ENCODE measurements around the gene MCEE.

The MCEE gene

DNA sequence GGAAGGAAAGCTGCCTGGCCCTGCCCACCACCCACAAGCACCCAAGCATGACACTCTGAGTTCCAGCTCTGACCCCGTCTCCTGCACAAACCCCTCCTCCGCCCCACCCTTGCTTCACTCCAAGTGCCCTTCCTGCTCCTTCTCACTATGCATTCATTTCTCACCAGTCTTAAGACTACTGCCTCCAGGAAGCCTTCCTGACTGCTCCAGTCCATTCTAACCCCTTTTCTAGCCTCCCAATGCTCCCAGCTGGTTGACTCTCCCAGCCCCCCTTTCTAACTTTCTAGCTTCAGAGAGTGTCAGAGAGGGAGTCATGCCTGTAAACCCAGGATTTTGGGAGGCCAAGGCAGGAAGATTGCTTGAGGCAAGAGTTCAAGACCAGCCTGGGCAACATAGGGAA lies 69.8 kb downstream of the MCEE start:
- no peak overlapping the region for H3K27ac ChIP-seq (ENCODE audit: low read depth, low read length, poor library complexity, severe bottlenecking)
- H3K4me1 ChIP-seq (ENCODE audit: insufficient read depth, low read length, severe bottlenecking), result peaks cover 16% of the 10 kb centered on the region
- no peaks in the 10 kb centered on the region for H3K9me3 ChIP-seq (ENCODE audit: low read length)
- no peak overlapping the region for H3K4me3 ChIP-seq (ENCODE audit: low read depth, low read length, poor library complexity, severe bottlenecking)
- no peaks in the 10 kb centered on the region for H3K9me2 ChIP-seq (ENCODE audit: low read depth, low read length)
- no peaks in the 10 kb centered on the region for H3K27me3 ChIP-seq (ENCODE audit: insufficient read depth, low read length)
- no peaks in the 10 kb centered on the region for H4K20me1 ChIP-seq (ENCODE audit: insufficient read depth, low read length)
- TF ChIP-seq CTCF (IDR thresholded peaks at IDR 0.05; ENCODE audit: low read length) (no peak), EZH2 (IDR thresholded peaks at IDR 0.05; ENCODE audit: borderline replicate concordance, low read length) (no peak)
- no peak overlapping the region for H3K9ac ChIP-seq (ENCODE audit: low read length)
- H3K79me2 ChIP-seq (ENCODE audit: insufficient read depth, low read length), result no peaks in the 10 kb centered on the region
- no peak overlapping the region for H2AFZ ChIP-seq (ENCODE audit: low read length)
- H3K36me3 ChIP-seq (ENCODE audit: insufficient read depth, low read length), result no peaks in the 10 kb centered on the region
- no peak overlapping the region for H3K4me2 ChIP-seq (ENCODE audit: low read length)
- peaks cover 5% of the 10 kb centered on the region; the same call in 1 of the 2 replicates for H3F3A ChIP-seq (ENCODE audit: insufficient read depth, low read length)

All from OCI-LY1 (cell line).